Aorta (tissue), 5 donors: ENCODE data around the gene TBATA. TPM values are rescaled to one million over a fixed set of nuclear protein-coding genes. Genes with fewer than 3 reads are reported as not detected.

Experiments used
- ATAC-seq: fragments of 200-7000 bp; cut with Tn5 transposase; one replicate; pipeline ENCODE4 v1.9.1; 2022; ENCODE audit warnings: moderate library complexity; ENCODE audit not compliant: low FRiP score
- DNase-seq, 2 donors: peaks; one replicate each; pipeline ENCODE4 v3.0.0-alpha.2; 2020
- H3K27ac ChIP-seq, 2 donors: one replicate each; pipeline ENCODE4 v1.5.1; 2013; ENCODE audit warnings: low read length in 2 of 2, mild to moderate bottlenecking in 2 of 2, moderate library complexity in 2 of 2, control low read depth in 1 of 2, inconsistent platforms in 1 of 2, low read depth in 1 of 2
- H3K27me3 ChIP-seq, 2 donors: one replicate each; pipeline ENCODE4 v1.6.1; 2013; ENCODE audit warnings: control low read depth in 1 of 2, low read length in 1 of 2, mild to moderate bottlenecking in 1 of 2, moderate library complexity in 1 of 2; ENCODE audit not compliant: insufficient read depth in 2 of 2, control insufficient read depth in 1 of 2
- H3K36me3 ChIP-seq, 2 donors: one replicate each; pipeline ENCODE4 v1.6.1; 2013; ENCODE audit warnings: control low read depth in 1 of 2, low read length in 1 of 2, mild to moderate bottlenecking in 1 of 2; ENCODE audit not compliant: insufficient read depth in 2 of 2, control insufficient read depth in 1 of 2
- H3K4me1 ChIP-seq, 2 donors: one replicate each; pipeline ENCODE4 v1.6.1; 2013; ENCODE audit warnings: low read length in 2 of 2, control low read depth in 1 of 2, mild to moderate bottlenecking in 1 of 2, moderate library complexity in 1 of 2; ENCODE audit not compliant: insufficient read depth in 2 of 2, control insufficient read depth in 1 of 2
- H3K4me3 ChIP-seq, 2 donors: one replicate each; pipeline ENCODE4 v1.5.1; 2013; ENCODE audit warnings: low read length in 2 of 2, control low read depth in 1 of 2, mild to moderate bottlenecking in 1 of 2
- H3K9me3 ChIP-seq: one replicate; pipeline ENCODE4 v1.6.1; 2013; ENCODE audit warnings: mild to moderate bottlenecking, low read length; ENCODE audit not compliant: control insufficient read depth
- WGBS, 2 donors: extraction: QIAGEN DNeasy Blood & Tissue Kit; methylation state at CpG; one replicate each; pipeline ENCODE4 v1.1.7; 2013; 5-methylcytosine and 5-hydroxymethylcytosine counted together
- intact Hi-C, 2 donors: fragments of 100-400 bp; cut with DNase I; formaldehyde crosslinking; loops; one replicate each; pipeline versions ENCODE4 v1.14.2 to v1.15.0; 2022
- polyA plus RNA-seq, 2 donors: library from polyadenylated mRNA; stranded (reverse); fragments of 200-250 nt; gene quantifications; one replicate each; pipeline ENCODE4 v1.2.3, GENCODE V29; 2013
- total RNA-seq, 2 donors: library from RNA; stranded (reverse); fragmentation: NEBNext Ultra II Directional; extraction: Animal tissue kit (Norgen Biotek cat#: 25700); gene quantifications; one replicate each; pipeline ENCODE4 v1.2.1, GENCODE V29; 2021
- donor health status: healthy with polysubstance abuse.
- donor health status: Bipolar disorder and iron deficiency.
- donor health status: DM: no; HTN: no; CAD: no.
- donor health status: DM: no; HTN: no; CAD: no.
- donor health status: DM: yes; HTN: yes; CAD: no.

Gene TBATA
- total and polyA plus RNA-seq, 4 donors: not detected

DNA sequence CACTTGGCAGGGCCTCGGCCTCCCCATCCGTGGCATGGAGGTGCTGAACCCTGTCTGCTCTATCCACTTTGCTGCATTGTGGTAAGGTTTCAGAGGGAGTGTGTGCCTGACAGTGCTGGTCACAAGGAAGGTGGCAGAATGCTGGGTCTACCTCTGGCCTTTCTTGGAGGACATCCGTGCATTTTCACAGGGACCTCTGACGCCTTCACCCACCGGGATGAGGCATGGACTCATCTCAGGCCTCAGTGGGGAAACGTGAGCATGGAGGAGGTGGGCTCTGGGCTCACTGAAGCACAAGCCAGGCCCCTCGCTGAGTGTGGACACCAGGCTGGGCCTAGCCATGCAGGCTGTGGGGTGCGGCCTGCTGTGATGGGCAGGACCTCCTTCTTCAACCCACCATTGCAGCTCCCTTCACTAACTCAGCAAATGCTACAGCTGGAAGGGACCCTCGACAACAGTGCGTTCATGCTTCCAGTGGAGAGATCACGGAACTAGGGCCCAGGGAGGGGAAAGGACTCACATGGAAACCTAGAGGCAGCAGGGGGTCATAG is 8.6 kb downstream of the TBATA start:
- ATAC-seq (no peak), DNase-seq (peak in 1 of 2 donors; percentile 49)
- Histone ChIP-seq H3K4me1 (no peaks in the 10 kb centered on the region), H3K27ac (no peak overlapping the region), H3K4me3 (no peak overlapping the region), H3K9me3 (no peaks in the 10 kb centered on the region), H3K36me3 (no peaks in the 10 kb centered on the region), H3K27me3 (no peaks in the 10 kb centered on the region)
- intact Hi-C loops: no loop called here
- 93 to 96% methylated on average over 11 of the region's 11 CpGs for WGBS, 2 donors

DNA sequence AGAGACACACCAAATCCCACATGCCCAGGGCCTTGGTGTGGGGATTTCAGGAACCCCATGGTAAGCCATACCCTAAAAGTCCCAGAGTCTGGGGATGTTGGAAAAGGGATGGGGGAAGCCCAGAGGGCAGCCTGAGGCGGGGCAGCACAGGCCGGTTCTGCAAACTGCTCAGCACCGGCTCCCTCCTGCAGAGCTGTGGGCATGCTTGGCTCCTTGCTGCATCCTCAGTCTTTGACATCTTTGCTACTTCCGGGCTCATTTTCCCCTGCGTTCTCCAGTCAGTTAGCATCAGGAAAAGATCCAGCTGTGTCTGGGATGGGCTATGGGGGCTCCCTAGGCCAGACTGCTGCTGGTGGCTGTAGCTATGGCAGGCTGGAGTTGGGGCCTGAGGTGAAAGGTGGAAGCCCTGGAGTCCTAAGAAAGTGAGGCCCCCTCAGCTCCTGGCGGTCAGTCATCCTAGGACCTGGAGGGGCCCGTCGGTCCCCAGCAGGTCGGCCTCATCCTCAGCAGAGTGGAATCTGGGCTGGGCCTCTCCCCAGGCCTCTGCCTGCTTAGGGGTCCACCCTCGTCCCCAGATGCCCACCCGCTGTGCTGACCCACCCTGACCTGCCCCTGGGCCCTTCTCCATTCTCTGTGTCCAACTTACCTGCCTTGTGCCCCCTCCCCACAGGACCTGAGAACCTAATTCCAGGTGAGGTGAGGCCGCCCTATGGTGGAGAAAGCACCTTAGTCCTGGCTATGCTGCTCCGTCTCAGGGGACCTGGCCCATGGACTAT is 9.3 kb downstream of the TBATA start:
- no peaks in the 10 kb centered on the region for H3K9me3 ChIP-seq
- 96 to 97% methylated on average over 13 of the region's 13 CpGs for WGBS, 2 donors
- no peak overlapping the region for H3K27ac ChIP-seq
- no peaks in the 10 kb centered on the region for H3K36me3 ChIP-seq
- no peak for ATAC-seq
- intact Hi-C loops: no loop called here
- H3K4me1 ChIP-seq: no peaks in the 10 kb centered on the region
- peak in 1 of 2 donors; percentile 46 for DNase-seq
- no peak overlapping the region for H3K4me3 ChIP-seq
- H3K27me3 ChIP-seq: no peaks in the 10 kb centered on the region

- intact Hi-C loops: no loop called here
- ATAC-seq (no peak), DNase-seq (peak in 1 of 2 donors; percentile 61)
- H3K36me3 ChIP-seq: no peaks in the 10 kb centered on the region
- 83 to 90% methylated on average over 14 of the region's 14 CpGs for WGBS, 2 donors
- H3K4me1 ChIP-seq: no peaks in the 10 kb centered on the region
- no peak overlapping the region for H3K4me3 ChIP-seq
- no peaks in the 10 kb centered on the region for H3K9me3 ChIP-seq
- H3K27ac ChIP-seq: no peak overlapping the region
- no peaks in the 10 kb centered on the region for H3K27me3 ChIP-seq
These were observed 10.1 kb downstream of the TBATA start for GRCh38 chr10:70774810-70775678.

DNA sequence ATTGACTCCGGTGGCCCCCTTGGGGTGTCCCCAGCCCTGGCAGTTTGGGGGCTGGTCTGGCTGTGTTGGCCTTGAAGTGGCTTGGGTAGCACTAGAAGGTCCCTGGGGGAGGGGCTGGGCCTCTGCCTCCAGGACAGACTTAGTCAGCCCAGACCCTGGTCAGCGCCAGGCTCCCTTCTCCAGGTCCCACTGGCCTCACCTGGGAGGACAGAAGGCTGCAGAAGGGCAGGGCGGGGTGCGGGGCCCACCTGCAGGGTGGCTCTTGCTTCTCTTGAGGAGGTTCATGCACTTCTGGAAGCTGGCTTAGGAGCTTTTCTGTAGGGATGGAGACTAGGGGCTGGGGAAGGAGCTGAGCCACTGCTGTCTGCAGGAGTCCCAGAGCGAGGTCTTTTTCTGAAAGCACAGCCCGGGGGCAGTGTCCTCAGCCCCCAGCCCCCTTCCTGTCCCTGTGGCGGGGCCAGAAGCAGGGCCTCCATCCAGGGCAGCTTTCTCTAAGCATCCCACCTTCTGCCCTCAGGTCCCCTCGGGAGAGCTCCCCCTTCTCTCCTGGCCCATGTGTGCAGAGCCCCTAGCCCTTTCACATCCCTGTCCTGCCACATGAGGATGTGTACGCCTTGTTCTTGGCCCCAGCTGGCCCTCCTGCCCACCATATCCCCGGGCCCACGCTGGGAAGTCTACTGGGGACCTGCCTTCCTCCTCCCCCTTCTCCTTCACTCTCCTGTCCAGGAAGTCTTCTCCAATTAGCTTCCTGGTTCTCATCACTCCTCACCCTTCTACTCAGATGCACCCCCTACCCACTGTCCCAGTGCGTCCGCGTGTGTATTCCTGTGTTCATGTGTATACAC is 11.0 kb downstream of the TBATA start:
- Histone ChIP-seq H3K36me3 (no peaks in the 10 kb centered on the region), H3K9me3 (no peaks in the 10 kb centered on the region), H3K27me3 (no peaks in the 10 kb centered on the region), H3K27ac (no peak overlapping the region), H3K4me3 (no peak overlapping the region), H3K4me1 (no peaks in the 10 kb centered on the region)
- intact Hi-C loops: no loop called here
- DNase-seq: no peak
- WGBS, 2 donors: 90 to 93% methylated on average over 14 of the region's 14 CpGs
- ATAC-seq: no peak

- intact Hi-C loops: no loop called here
- no peaks in the 10 kb centered on the region for H3K36me3 ChIP-seq
- ATAC-seq (no peak), DNase-seq (no peak)
- no peak overlapping the region for H3K27ac ChIP-seq
- no peak overlapping the region for H3K4me3 ChIP-seq
- H3K27me3 ChIP-seq: no peaks in the 10 kb centered on the region
- H3K9me3 ChIP-seq: no peaks in the 10 kb centered on the region
- WGBS, 2 donors: 88 to 91% methylated on average over 9 of the region's 9 CpGs
- no peaks in the 10 kb centered on the region for H3K4me1 ChIP-seq
These were observed 11.7 kb downstream of the TBATA start for GRCh38 chr10:70773461-70773860.

- Histone ChIP-seq H3K36me3 (no peaks in the 10 kb centered on the region), H3K4me1 (no peaks in the 10 kb centered on the region), H3K4me3 (no peak overlapping the region), H3K9me3 (no peaks in the 10 kb centered on the region), H3K27me3 (no peaks in the 10 kb centered on the region), H3K27ac (no peak overlapping the region)
- no peak for ATAC-seq
- intact Hi-C loops: no loop called here
- DNase-seq: peak in 1 of 2 donors; percentile 55
- 93 to 94% methylated on average over 4 of the region's 4 CpGs for WGBS, 2 donors
These were observed 12.6 kb downstream of the TBATA start for GRCh38 chr10:70772627-70773026.

DNA sequence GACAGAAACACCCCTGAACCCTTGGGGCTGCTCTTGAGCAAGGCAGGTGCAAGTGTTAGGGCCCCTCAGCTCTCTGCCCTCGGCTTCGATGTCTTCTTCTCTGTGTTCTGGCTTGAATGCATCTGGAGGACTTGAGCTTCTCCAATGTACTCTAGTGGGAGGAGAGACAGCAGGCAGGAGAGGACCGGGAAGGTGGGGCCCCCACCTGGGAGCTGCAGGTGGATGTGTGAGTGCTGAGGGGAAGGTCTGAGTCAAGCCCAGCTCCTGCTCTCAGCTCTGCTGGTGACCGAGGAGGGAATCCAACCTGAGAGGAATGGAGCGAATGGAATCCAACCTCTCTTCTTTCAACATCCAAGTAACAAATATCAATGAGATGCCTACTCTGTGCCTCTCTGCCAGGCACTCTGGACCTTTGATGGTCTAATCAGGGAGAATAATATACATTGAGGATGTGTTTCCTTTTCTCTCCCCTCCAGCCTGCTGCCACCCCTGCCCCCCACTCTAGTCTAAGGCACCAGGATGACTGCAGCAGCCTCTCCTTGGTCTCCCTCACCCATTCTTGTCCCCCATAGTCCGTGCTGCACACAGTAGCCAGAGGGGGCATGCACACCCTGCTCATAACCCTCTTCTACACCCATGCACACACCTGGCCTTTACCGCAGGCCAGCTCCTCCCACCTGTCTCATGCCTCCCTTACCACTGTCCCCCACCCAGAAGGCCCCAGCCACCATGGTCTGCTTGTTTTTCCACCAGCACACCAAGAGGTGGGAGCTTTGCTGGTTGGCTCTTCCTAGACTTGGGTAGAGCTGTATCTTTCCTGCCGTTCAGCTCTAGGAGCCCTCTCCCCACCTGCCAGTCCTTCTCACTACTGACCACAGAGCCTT is 13.6 kb downstream of the TBATA start:
- no peak for DNase-seq
- Histone ChIP-seq H3K27ac (no peak overlapping the region), H3K9me3 (no peaks in the 10 kb centered on the region), H3K4me1 (no peaks in the 10 kb centered on the region), H3K27me3 (no peaks in the 10 kb centered on the region), H3K36me3 (no peaks in the 10 kb centered on the region), H3K4me3 (no peak overlapping the region)
- peak; percentile 23 for ATAC-seq
- intact Hi-C loops: no loop called here
- WGBS, 2 donors: 91% methylated on average over 8 of the region's 8 CpGs
